ENCODE measurements around the gene CWF19L1. TPM values are rescaled to one million over a fixed set of nuclear protein-coding genes. Genes with fewer than 3 reads are reported as not detected.

Gene CWF19L1
- total and polyA plus RNA-seq, 2 experiments from 2014 or later: 14.3 to 17.7 TPM

DNA sequence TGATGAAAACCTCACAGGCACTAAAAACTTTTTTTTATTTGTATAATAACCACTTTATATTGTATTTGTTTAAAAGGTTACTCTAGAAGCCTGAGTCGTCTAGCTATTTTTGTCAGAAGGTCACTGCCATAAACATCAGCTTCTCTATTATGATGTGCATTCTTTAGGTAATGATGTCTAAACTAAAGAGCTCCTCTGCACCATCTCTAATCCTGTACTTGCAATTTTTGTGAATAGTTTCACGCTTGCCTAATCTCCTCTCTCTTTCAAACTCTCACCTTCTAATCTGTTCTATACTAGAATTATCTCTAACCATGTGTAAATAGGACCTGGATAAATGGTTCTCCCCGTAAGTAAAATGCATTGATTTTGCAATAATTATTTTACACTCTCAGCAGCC is 27.6 kb downstream of the CWF19L1 start:
- TF ChIP-seq, protein P1, sequence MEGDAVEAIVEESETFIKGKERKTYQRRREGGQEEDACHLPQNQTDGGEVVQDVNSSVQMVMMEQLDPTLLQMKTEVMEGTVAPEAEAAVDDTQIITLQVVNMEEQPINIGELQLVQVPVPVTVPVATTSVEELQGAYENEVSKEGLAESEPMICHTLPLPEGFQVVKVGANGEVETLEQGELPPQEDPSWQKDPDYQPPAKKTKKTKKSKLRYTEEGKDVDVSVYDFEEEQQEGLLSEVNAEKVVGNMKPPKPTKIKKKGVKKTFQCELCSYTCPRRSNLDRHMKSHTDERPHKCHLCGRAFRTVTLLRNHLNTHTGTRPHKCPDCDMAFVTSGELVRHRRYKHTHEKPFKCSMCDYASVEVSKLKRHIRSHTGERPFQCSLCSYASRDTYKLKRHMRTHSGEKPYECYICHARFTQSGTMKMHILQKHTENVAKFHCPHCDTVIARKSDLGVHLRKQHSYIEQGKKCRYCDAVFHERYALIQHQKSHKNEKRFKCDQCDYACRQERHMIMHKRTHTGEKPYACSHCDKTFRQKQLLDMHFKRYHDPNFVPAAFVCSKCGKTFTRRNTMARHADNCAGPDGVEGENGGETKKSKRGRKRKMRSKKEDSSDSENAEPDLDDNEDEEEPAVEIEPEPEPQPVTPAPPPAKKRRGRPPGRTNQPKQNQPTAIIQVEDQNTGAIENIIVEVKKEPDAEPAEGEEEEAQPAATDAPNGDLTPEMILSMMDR (IDR thresholded peaks at IDR 0.05; ENCODE audit: low read depth, low read length): no peak
- Histone ChIP-seq H3K9me3 (ENCODE audit: low read depth) (no peaks in the 10 kb centered on the region), H3K27me3 (no peaks in the 10 kb centered on the region), H3K4me1 (ENCODE audit: low read depth) (no peaks in the 10 kb centered on the region), H3K27ac (no peak overlapping the region), H3K36me3 (peaks cover 44% of the 10 kb centered on the region), H3K4me3 (no peak overlapping the region)
- no peak for DNase-seq (ENCODE audit: low read depth in 1 of 2, low spot score in 1 of 2)

DNA sequence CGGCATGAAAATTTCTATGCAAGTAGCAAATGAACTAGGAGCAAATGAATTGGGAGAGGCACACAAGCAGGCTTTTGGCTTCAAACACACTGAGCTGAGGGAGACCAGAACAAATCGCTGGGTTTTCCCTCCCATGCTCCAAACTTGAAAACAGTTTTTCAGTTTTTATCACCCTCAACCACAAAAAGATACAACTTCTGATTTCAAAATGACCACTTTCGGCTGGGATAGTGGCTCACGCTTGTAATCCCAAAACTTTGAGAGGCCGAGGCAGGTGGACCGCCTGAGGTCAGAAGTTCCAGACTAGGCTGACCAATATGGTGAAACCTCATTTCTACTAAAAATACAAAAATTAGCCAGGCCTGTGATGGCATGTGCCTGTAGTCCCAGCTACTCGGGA is 29.0 kb downstream of the CWF19L1 start:
- Histone ChIP-seq H3K4me3 (no peak overlapping the region), H3K27me3 (no peaks in the 10 kb centered on the region), H3K9me3 (ENCODE audit: low read depth) (no peaks in the 10 kb centered on the region), H3K27ac (no peak overlapping the region), H3K36me3 (peaks cover 51% of the 10 kb centered on the region), H3K4me1 (ENCODE audit: low read depth) (no peaks in the 10 kb centered on the region)
- no peak for DNase-seq (ENCODE audit: low read depth in 1 of 2, low spot score in 1 of 2)
- TF ChIP-seq, protein P1 (IDR thresholded peaks at IDR 0.05; ENCODE audit: low read depth, low read length): no peak

DNA sequence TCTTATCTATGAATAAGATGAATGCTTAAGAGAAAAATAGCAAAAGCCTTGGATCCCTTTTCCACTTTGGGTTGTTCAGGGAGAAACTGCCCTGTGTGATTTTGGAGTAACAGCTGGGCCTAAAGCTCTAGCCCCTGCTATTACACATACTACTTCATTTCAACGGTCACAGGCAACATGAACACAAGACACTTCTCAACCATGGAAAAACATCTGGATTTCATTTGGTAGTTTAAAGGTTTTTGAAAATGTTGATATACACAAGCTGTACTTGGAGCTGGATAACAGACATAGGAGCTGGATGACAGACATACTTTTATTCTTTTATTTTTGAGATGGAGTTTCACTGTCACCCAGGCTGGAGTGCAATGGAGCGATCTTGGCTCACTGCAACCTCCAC is 35.3 kb downstream of the CWF19L1 start:
- DNase-seq (ENCODE audit: low read depth in 1 of 2, low spot score in 1 of 2): no peak
- Histone ChIP-seq H3K27me3 (no peaks in the 10 kb centered on the region), H3K9me3 (ENCODE audit: low read depth) (no peaks in the 10 kb centered on the region), H3K4me3 (no peak overlapping the region), H3K36me3 (peaks cover 24% of the 10 kb centered on the region), H3K27ac (no peak overlapping the region), H3K4me1 (ENCODE audit: low read depth) (no peaks in the 10 kb centered on the region)
- TF ChIP-seq, protein P1 (IDR thresholded peaks at IDR 0.05; ENCODE audit: low read depth, low read length): no peak

DNA sequence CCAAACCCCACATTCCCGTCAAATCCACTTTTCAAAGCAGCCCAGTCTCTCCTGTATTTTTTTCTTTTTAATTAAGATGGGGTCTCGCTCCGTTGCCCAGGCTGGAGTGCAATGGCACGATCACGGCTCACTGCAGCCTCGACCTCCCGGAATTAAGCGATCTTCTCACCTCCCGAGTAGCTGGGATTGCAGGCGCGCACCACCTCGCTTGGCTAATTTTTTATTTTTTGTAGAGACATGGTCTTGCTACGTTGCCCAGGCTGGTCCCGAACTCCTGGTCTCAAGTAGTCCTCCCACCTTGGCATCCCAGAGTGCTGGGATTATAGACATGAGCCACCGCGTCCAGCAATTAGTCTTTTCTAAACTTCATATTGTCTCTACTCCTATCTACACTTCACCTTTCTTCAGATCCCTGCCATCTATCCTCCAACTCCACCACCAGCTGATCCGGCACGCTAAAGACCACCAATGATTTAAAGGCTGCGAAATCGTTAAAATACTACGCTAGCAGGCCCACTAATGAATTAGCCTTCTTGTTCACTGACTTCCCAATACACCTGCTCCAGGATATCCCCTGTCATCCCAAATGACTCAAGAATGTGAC is 37.5 kb downstream of the CWF19L1 start:
- no peak for DNase-seq (ENCODE audit: low read depth in 1 of 2, low spot score in 1 of 2)
- H3K27me3 ChIP-seq: no peaks in the 10 kb centered on the region
- H3K9me3 ChIP-seq (ENCODE audit: low read depth): no peaks in the 10 kb centered on the region
- peak overlapping the region; percentile 82 for H3K4me3 ChIP-seq
- TF ChIP-seq, protein P1 (IDR thresholded peaks at IDR 0.05; ENCODE audit: low read depth, low read length): no peak
- H3K27ac ChIP-seq: peak overlapping the region; percentile 65
- H3K4me1 ChIP-seq (ENCODE audit: low read depth): no peaks in the 10 kb centered on the region
- H3K36me3 ChIP-seq: peaks cover 18% of the 10 kb centered on the region

DNA sequence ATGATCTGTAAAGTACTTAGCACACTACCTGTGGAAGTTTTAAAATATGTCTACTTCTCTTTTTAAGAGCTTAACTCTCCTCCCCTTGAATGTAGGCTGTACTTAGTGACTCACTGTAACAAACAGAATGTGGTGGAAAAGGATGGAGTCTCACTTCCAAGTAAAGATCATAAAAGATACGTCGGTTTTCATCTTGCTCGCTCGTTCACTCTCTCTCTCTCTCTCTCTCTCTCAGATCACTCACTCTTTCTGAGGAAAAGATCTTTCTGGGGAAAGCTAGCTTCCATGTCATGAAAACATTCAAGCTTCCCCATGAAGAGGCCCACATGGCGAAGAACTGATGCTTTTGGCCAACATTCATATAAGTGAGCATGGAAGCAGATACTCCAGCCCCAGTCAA is 43.6 kb downstream of the CWF19L1 start:
- TF ChIP-seq, protein P1 (IDR thresholded peaks at IDR 0.05; ENCODE audit: low read depth, low read length): no peak
- H3K27ac ChIP-seq: no peak overlapping the region
- no peaks in the 10 kb centered on the region for H3K4me1 ChIP-seq (ENCODE audit: low read depth)
- no peak for DNase-seq (ENCODE audit: low read depth in 1 of 2, low spot score in 1 of 2)
- no peak overlapping the region for H3K4me3 ChIP-seq
- H3K9me3 ChIP-seq (ENCODE audit: low read depth): no peaks in the 10 kb centered on the region
- H3K36me3 ChIP-seq: peaks cover 47% of the 10 kb centered on the region
- no peaks in the 10 kb centered on the region for H3K27me3 ChIP-seq

Data from cardiac muscle cell (in vitro differentiated cells and primary cell).